Upper lobe of left lung (tissue), 4 donors: Measurements from ENCODE around the gene ZNF654.
"Not testable (repeated sequence)": the region's sequence is repeated elsewhere in the genome, so short reads cannot be mapped to it uniquely, and the experiment has no call there.

Source experiments
- CTCF ChIP-seq, 6 experiments: fragments of 450-650 bp in 4 of 6; fragments of 200-600 bp in 2 of 6; sonication (generic) in 2 of 6; IDR thresholded peaks; one replicate each; pipeline ENCODE4 v1.5.1; 2016 to 2019; ENCODE audit warnings: antibody characterized with exemption in 6 of 6
- POLR2A ChIP-seq, 4 donors: fragments of 450-650 bp; IDR thresholded peaks; one replicate each; pipeline ENCODE4 v1.5.1; 2016 to 2017; ENCODE audit warnings: antibody characterized with exemption in 4 of 4, mild to moderate bottlenecking in 2 of 4
- POLR2AphosphoS5 ChIP-seq, 2 donors: sonication (generic); formaldehyde crosslinking; IDR thresholded peaks; one replicate each; pipeline ENCODE4 v1.5.1; 2017; ENCODE audit warnings: antibody characterized with exemption in 2 of 2

- TF ChIP-seq POLR2AphosphoS5, POLR2A, CTCF (IDR thresholded peaks at IDR 0.05): not testable (repeated sequence)
Observed at GRCh38 chr3:88015656-88016055, 43.4 kb upstream of the ZNF654 start.
